ENCODE data around the gene RBM20. TPM values are rescaled to one million over a fixed set of nuclear protein-coding genes. Genes with fewer than 3 reads are reported as not detected.

RBM20 gene
- total RNA-seq, 1 experiment from 2014 or later, result 0.10 TPM

GRCh38 chr10:110733218-110733952 lies 89.2 kb downstream of the RBM20 start:
- Histone ChIP-seq H3K36me3 (ENCODE audit: control insufficient read depth, insufficient read depth, low read length) (no peaks in the 10 kb centered on the region), H3K27me3 (ENCODE audit: control insufficient read depth, insufficient read depth, low read length) (peaks cover 32% of the 10 kb centered on the region), H3K4me3 (ENCODE audit: low read depth in 2 of 2, low read length in 2 of 2) (peak overlapping the region; percentile 37 to 44), H3K27ac (ENCODE audit: low read length) (no peak overlapping the region), H3K9me3 (ENCODE audit: control insufficient read depth, insufficient read depth, low read depth, low read length) (no peaks in the 10 kb centered on the region), H3K4me1 (ENCODE audit: control insufficient read depth, insufficient read depth, low read length) (peaks cover 10% of the 10 kb centered on the region; the same call in 1 of the 2 replicates)
- ChIA-PET POLR2A (interaction anchor here (0.6 kb wide), 1 partner anchor 52 kb away, joined by 3 read pairs; no protein-coding TSS in a partner anchor), CTCF (no interaction called here)
- in situ Hi-C loops (cut with HindIII; ENCODE audit: low pct_unique_long_range_greater_than_20kb, low sequenced_read_pairs) (no loop called here), intact Hi-C loops (cut with micrococcal nuclease; ENCODE audit: unreplicated experiment) (loop anchor here (10.0 kb wide), 1 partner anchor 119 kb away; no protein-coding TSS in a partner anchor)
- TF ChIP-seq TCF7L2 (IDR thresholded peaks at IDR 0.05; ENCODE audit: low read depth, low read length), result no peak
- TF ChIP-seq CTCF (IDR thresholded peaks at IDR 0.05), result no peak
- no peak for TF ChIP-seq REST (IDR thresholded peaks at IDR 0.05; ENCODE audit: insufficient read depth in 1 of 2, low read depth in 2 of 2, low read length in 1 of 2)
- no peak for TF ChIP-seq SIN3A (IDR thresholded peaks at IDR 0.05; ENCODE audit: borderline replicate concordance, insufficient read depth, low read depth, low read length)
- TF ChIP-seq POLR2AphosphoS5 (IDR thresholded peaks at IDR 0.05; ENCODE audit: low read depth, low read length), result no peak
- no TSS peak for BruUV-seq (replicated peaks)
- DNase-seq (ENCODE audit: low read depth, low spot score) (no peak), ATAC-seq (peak; percentile 84)

GRCh38 chr10:110735620-110736027 lies 91.5 kb downstream of the RBM20 start:
- ChIA-PET POLR2A (no interaction called here), CTCF (no interaction called here)
- no TSS peak for BruUV-seq (replicated peaks)
- Histone ChIP-seq H3K36me3 (ENCODE audit: control insufficient read depth, insufficient read depth, low read length) (no peaks in the 10 kb centered on the region), H3K27me3 (ENCODE audit: control insufficient read depth, insufficient read depth, low read length) (peaks cover 30% of the 10 kb centered on the region), H3K4me3 (ENCODE audit: low read depth in 2 of 2, low read length in 2 of 2) (no peak overlapping the region), H3K9me3 (ENCODE audit: control insufficient read depth, insufficient read depth, low read depth, low read length) (no peaks in the 10 kb centered on the region), H3K27ac (ENCODE audit: low read length) (no peak overlapping the region), H3K4me1 (ENCODE audit: control insufficient read depth, insufficient read depth, low read length) (peaks cover 10% of the 10 kb centered on the region; the same call in 1 of the 2 replicates)
- in situ Hi-C loops (cut with HindIII; ENCODE audit: low pct_unique_long_range_greater_than_20kb, low sequenced_read_pairs) (no loop called here), intact Hi-C loops (cut with micrococcal nuclease; ENCODE audit: unreplicated experiment) (loop anchor here (10.0 kb wide), 1 partner anchor 121 kb away; no protein-coding TSS in a partner anchor)
- DNase-seq (ENCODE audit: low read depth, low spot score) (no peak), ATAC-seq (no peak)
- TF ChIP-seq POLR2AphosphoS5 (IDR thresholded peaks at IDR 0.05; ENCODE audit: low read depth, low read length) (no peak), SIN3A (IDR thresholded peaks at IDR 0.05; ENCODE audit: borderline replicate concordance, insufficient read depth, low read depth, low read length) (no peak), TCF7L2 (IDR thresholded peaks at IDR 0.05; ENCODE audit: low read depth, low read length) (no peak), REST (IDR thresholded peaks at IDR 0.05; ENCODE audit: insufficient read depth in 1 of 2, low read depth in 2 of 2, low read length in 1 of 2) (no peak), CTCF (IDR thresholded peaks at IDR 0.05) (no peak)

Measured in Panc1 (cell line).